ENCODE measurements around the gene BCL11B. TPM values are rescaled to one million over a fixed set of nuclear protein-coding genes. Genes with fewer than 3 reads are reported as not detected.

BCL11B gene
- total and polyA plus RNA-seq, 2 donors (not counting 1 experiment from before 2014, with no cell fraction given), result 0.33 to 0.42 TPM

GRCh38 chr14:99122521-99123125 lies 149.4 kb downstream of the BCL11B start:
- H3K4me1 Mint-ChIP-seq, result no peaks in the 10 kb centered on the region
- peaks cover 0 to 3% (median 0%) of the 10 kb centered on the region in 4 experiments for H3K27me3 ChIP-seq (replicated peaks in 1 of 4; ENCODE audit: control extremely low read depth in 1 of 4, control insufficient read depth in 3 of 4, insufficient read depth in 4 of 4, low read length in 3 of 4)
- H3K9me3 ChIP-seq (ENCODE audit: control extremely low read depth in 1 of 3, control insufficient read depth in 2 of 3, insufficient read depth in 1 of 3, low read length in 2 of 3), result peaks cover 0 to 47% (median 0%) of the 10 kb centered on the region in 3 donors
- H3K27me3 Mint-ChIP-seq, result peaks cover 3% of the 10 kb centered on the region
- no peak overlapping the region for H3K9ac ChIP-seq (ENCODE audit: low read length)
- no peak overlapping the region for H3K4me3 ChIP-seq (ENCODE audit: control extremely low read depth in 1 of 5, extremely low read depth in 1 of 5, insufficient read depth in 1 of 5, low read depth in 2 of 5, low read length in 4 of 5)
- H3K4me3 Mint-ChIP-seq, result no peak overlapping the region
- H3K27ac ChIP-seq (ENCODE audit: low read length in 2 of 2), result no peak overlapping the region
- ChIA-PET CTCF (no interaction called here), POLR2A (no interaction called here)
- H2AFZ ChIP-seq (ENCODE audit: insufficient read depth, low read depth, low read length, poor library complexity, severe bottlenecking), result no peak overlapping the region
- no peaks in the 10 kb centered on the region for H4K20me1 ChIP-seq (ENCODE audit: control insufficient read depth, insufficient read depth, low read length, poor library complexity, severe bottlenecking)
- 85% methylated on average over 14 of the region's 18 CpGs for WGBS (ENCODE audit: insufficient coverage)
- H3K4me1 ChIP-seq (ENCODE audit: control insufficient read depth in 2 of 2, insufficient read depth in 2 of 2, low read length in 2 of 2), result no peaks in the 10 kb centered on the region
- H3K27ac Mint-ChIP-seq, result no peak overlapping the region
- H3K36me3 ChIP-seq (replicated peaks in 1 of 2; ENCODE audit: control extremely low read depth in 1 of 2, control insufficient read depth in 1 of 2, extremely low read depth in 1 of 2, insufficient read depth in 2 of 2, low read length in 1 of 2), result no peaks in the 10 kb centered on the region
- H3K4me2 ChIP-seq (replicated peaks; ENCODE audit: low read depth, low read length, poor library complexity, severe bottlenecking), result no peak overlapping the region
- no peak for ATAC-seq (ENCODE audit: low read depth)
- DNase-seq, result no peak
- H3K9me3 Mint-ChIP-seq (ENCODE audit: insufficient read depth), result no peaks in the 10 kb centered on the region
- TF ChIP-seq EZH2 (IDR thresholded peaks at IDR 0.05; ENCODE audit: borderline replicate concordance, insufficient read depth, low read depth, low read length, poor library complexity, severe bottlenecking) (no peak), CTCF (IDR thresholded peaks at IDR 0.05) (no peak)
- H3K79me2 ChIP-seq (ENCODE audit: control insufficient read depth, insufficient read depth, low read length), result no peaks in the 10 kb centered on the region
- intact Hi-C loops (cut with micrococcal nuclease), result no loop called here

- Histone ChIP-seq H3K27ac (ENCODE audit: low read length in 2 of 2) (no peak overlapping the region), H3K79me2 (ENCODE audit: control insufficient read depth, insufficient read depth, low read length) (no peaks in the 10 kb centered on the region), H3K4me3 (ENCODE audit: control extremely low read depth in 1 of 5, extremely low read depth in 1 of 5, insufficient read depth in 1 of 5, low read depth in 2 of 5, low read length in 4 of 5) (no peak overlapping the region), H3K4me2 (replicated peaks; ENCODE audit: low read depth, low read length, poor library complexity, severe bottlenecking) (no peak overlapping the region), H3K4me1 (ENCODE audit: control insufficient read depth in 2 of 2, insufficient read depth in 2 of 2, low read length in 2 of 2) (no peaks in the 10 kb centered on the region), H3K9ac (ENCODE audit: low read length) (no peak overlapping the region), H2AFZ (ENCODE audit: insufficient read depth, low read depth, low read length, poor library complexity, severe bottlenecking) (no peak overlapping the region), H3K36me3 (replicated peaks in 1 of 2; ENCODE audit: control extremely low read depth in 1 of 2, control insufficient read depth in 1 of 2, extremely low read depth in 1 of 2, insufficient read depth in 2 of 2, low read length in 1 of 2) (no peaks in the 10 kb centered on the region), H3K27me3 (replicated peaks in 1 of 4; ENCODE audit: control extremely low read depth in 1 of 4, control insufficient read depth in 3 of 4, insufficient read depth in 4 of 4, low read length in 3 of 4) (peaks cover 0 to 3% (median 0%) of the 10 kb centered on the region in 4 experiments), H4K20me1 (ENCODE audit: control insufficient read depth, insufficient read depth, low read length, poor library complexity, severe bottlenecking) (no peaks in the 10 kb centered on the region), H3K9me3 (ENCODE audit: control extremely low read depth in 1 of 3, control insufficient read depth in 2 of 3, insufficient read depth in 1 of 3, low read length in 2 of 3) (peaks cover 0 to 50% (median 0%) of the 10 kb centered on the region in 3 donors)
- ChIA-PET POLR2A (no interaction called here), CTCF (no interaction called here)
- H3K4me1 Mint-ChIP-seq, result no peaks in the 10 kb centered on the region
- WGBS (ENCODE audit: insufficient coverage), result 93% methylated on average over 11 of the region's 13 CpGs
- peaks cover 3% of the 10 kb centered on the region for H3K27me3 Mint-ChIP-seq
- H3K27ac Mint-ChIP-seq, result no peak overlapping the region
- DNase-seq, result no peak
- TF ChIP-seq EZH2 (IDR thresholded peaks at IDR 0.05; ENCODE audit: borderline replicate concordance, insufficient read depth, low read depth, low read length, poor library complexity, severe bottlenecking), result no peak
- TF ChIP-seq CTCF (IDR thresholded peaks at IDR 0.05), result no peak
- no peaks in the 10 kb centered on the region for H3K9me3 Mint-ChIP-seq (ENCODE audit: insufficient read depth)
- no peak for ATAC-seq (ENCODE audit: low read depth)
- H3K4me3 Mint-ChIP-seq, result no peak overlapping the region
- intact Hi-C loops (cut with micrococcal nuclease), result no loop called here
Observed at GRCh38 chr14:99121319-99121875, 150.6 kb downstream of the BCL11B start.
